Spleen (tissue), 11 donors: ENCODE results near the gene MYO1D. TPM values are rescaled to one million over a fixed set of nuclear protein-coding genes. Genes with fewer than 3 reads are reported as not detected.

Experiments used
- DNase-seq: peaks from one replicate; pipeline ENCODE4 v3.0.0-alpha.2; 2020
- H3K27ac ChIP-seq, 8 donors: fragments of 200-600 bp; sonication (generic) in 7 of 8; 1 replicate in 4 of 8; 2 replicates in 4 of 8; pipeline versions ENCODE4 v1.5.0 to v1.8.0; 2016 to 2021; ENCODE audit warnings: inconsistent platforms in 4 of 8, mild to moderate bottlenecking in 4 of 8, moderate library complexity in 1 of 8
- H3K27me3 ChIP-seq, 7 donors: fragments of 200-600 bp; sonication (generic) in 6 of 7; replicated peaks in 1 of 7; 1 replicate in 4 of 7; 2 replicates in 3 of 7; pipeline versions ENCODE4 v1.5.0 to v1.8.0; 2016 to 2021; ENCODE audit warnings: inconsistent platforms in 3 of 7, mild to moderate bottlenecking in 1 of 7
- H3K36me3 ChIP-seq, 6 donors: fragments of 200-600 bp; sonication (generic) in 5 of 6; 1 replicate in 4 of 6; 2 replicates in 2 of 6; pipeline versions ENCODE4 v1.5.0 to v1.8.0; 2016 to 2021; ENCODE audit warnings: inconsistent platforms in 2 of 6
- H3K4me1 ChIP-seq, 6 donors: fragments of 200-600 bp; sonication (generic) in 5 of 6; 1 replicate in 3 of 6; 2 replicates in 3 of 6; pipeline versions ENCODE4 v1.5.0 to v1.8.0; 2016 to 2021; ENCODE audit warnings: inconsistent platforms in 3 of 6
- H3K4me3 ChIP-seq, 8 donors: fragments of 200-600 bp; sonication (generic) in 7 of 8; 1 replicate in 4 of 8; 2 replicates in 4 of 8; pipeline versions ENCODE4 v1.5.0 to v1.8.0; 2016 to 2021; ENCODE audit warnings: inconsistent platforms in 4 of 8, mild to moderate bottlenecking in 4 of 8, moderate library complexity in 2 of 8
- H3K9me3 ChIP-seq, 8 donors: fragments of 200-600 bp; sonication (generic) in 7 of 8; 1 replicate in 4 of 8; 2 replicates in 4 of 8; pipeline versions ENCODE4 v1.5.0 to v1.8.0; 2016 to 2021; ENCODE audit warnings: inconsistent platforms in 4 of 8
- CTCF ChIP-seq, 11 experiments: fragments of 200-600 bp in 7 of 11; fragments of 450-650 bp in 4 of 11; sonication (generic) in 4 of 11; IDR thresholded peaks in 8 of 11; conservative IDR thresholded peaks in 3 of 11; 1 replicate in 7 of 11; 2 replicates in 4 of 11; pipeline versions ENCODE4 v1.4.0 to v1.8.0; 2016 to 2021; ENCODE audit warnings: antibody characterized with exemption in 11 of 11, inconsistent platforms in 4 of 11, mild to moderate bottlenecking in 1 of 11
- POLR2A ChIP-seq, 3 donors: fragments of 450-650 bp; IDR thresholded peaks; one replicate each; pipeline ENCODE4 v1.5.1; 2017; ENCODE audit warnings: antibody characterized with exemption in 3 of 3, mild to moderate bottlenecking in 1 of 3
- POLR2AphosphoS5 ChIP-seq, 3 donors: sonication (generic); formaldehyde crosslinking; IDR thresholded peaks; one replicate each; pipeline ENCODE4 v1.5.1; 2017; ENCODE audit warnings: antibody characterized with exemption in 3 of 3
- WGBS, 5 donors: extraction: QIAGEN DNeasy Blood & Tissue Kit in 3 of 5; methylation state at CpG; one replicate each; pipeline versions ENCODE4 v1.1.5 to v1.1.7; 2013 to 2018; 5-methylcytosine and 5-hydroxymethylcytosine counted together
- intact Hi-C: fragments of 100-400 bp; cut with DNase I; formaldehyde crosslinking; loops from one replicate; pipeline ENCODE4 v1.15.0; 2023; ENCODE audit warnings: low total_unique reads
- polyA plus RNA-seq, 3 donors: library from polyadenylated mRNA; stranded (reverse); fragments of 200-250 nt; gene quantifications; one replicate each; pipeline ENCODE4 v1.2.1, GENCODE V29; 2013
- total RNA-seq, 7 donors: library from RNA; depleted of rRNA in 3 of 7; stranded (reverse); fragments of >200 nt in 3 of 7; fragmentation: NEBNext Ultra II Directional in 4 of 7; extraction: Animal tissue kit (Norgen Biotek cat#: 25700) in 4 of 7; gene quantifications; one replicate each; pipeline versions ENCODE4 v1.1.0 to v1.2.1, GENCODE V29; 2016 to 2021
- donor health status: healthy with polysubstance abuse.
- donor health status: DM: no; HTN: no; CAD: no; lungs with moderate emphysema.
- donor health status: DM: no; HTN: no; CAD: no.
- donor health status: Bipolar disorder and iron deficiency.
- donor health status: healthy.
- donor health status: DM: no; HTN: no; CAD: no.
- donor health status: DM: yes; HTN: yes; CAD: no.

Gene MYO1D
- total and polyA plus RNA-seq, 10 donors: 2.3 to 36.4 (median 23.4) TPM

GRCh38 chr17:32833526-32833925 is 43.4 kb downstream of the MYO1D start:
- intact Hi-C loops: no loop called here
- H3K27ac ChIP-seq: no peak overlapping the region
- WGBS, 5 donors: 81 to 95% (median 92%) methylated on average over 4 of the region's 4 CpGs
- DNase-seq: no peak
- no peak overlapping the region for H3K4me3 ChIP-seq
- no peak for TF ChIP-seq POLR2A (IDR thresholded peaks at IDR 0.05)
- peaks cover 0 to 12% (median 4%) of the 10 kb centered on the region in 6 donors for H3K4me1 ChIP-seq
- H3K27me3 ChIP-seq: no peaks in the 10 kb centered on the region
- H3K9me3 ChIP-seq: no peaks in the 10 kb centered on the region
- no peaks in the 10 kb centered on the region for H3K36me3 ChIP-seq

DNA sequence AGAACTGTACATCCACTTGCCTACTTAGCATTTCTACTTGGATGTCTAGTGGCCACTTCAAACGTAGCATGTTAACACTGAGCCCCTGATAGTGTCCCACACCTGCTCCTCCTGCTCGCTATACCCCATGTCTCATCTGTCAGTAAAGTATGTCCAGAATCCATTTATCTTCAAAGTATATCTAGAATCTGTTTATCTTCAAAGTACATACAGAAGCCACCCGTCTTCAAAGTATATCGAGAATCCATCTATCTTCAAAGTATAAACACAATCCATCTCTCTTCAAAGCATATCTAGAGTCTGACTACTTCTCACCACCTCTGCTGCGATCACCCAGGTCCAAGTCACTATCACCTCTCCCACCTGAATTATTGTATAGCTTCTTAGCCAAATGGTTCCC is 43.8 kb downstream of the MYO1D start:
- H3K36me3 ChIP-seq: no peaks in the 10 kb centered on the region
- no peak overlapping the region for H3K4me3 ChIP-seq
- intact Hi-C loops: no loop called here
- H3K27ac ChIP-seq: no peak overlapping the region
- no peaks in the 10 kb centered on the region for H3K27me3 ChIP-seq
- no peak for DNase-seq
- H3K4me1 ChIP-seq: peaks cover 0 to 15% (median 5%) of the 10 kb centered on the region in 6 donors
- no peak for TF ChIP-seq POLR2A (IDR thresholded peaks at IDR 0.05)
- TF ChIP-seq CTCF (IDR thresholded peaks at IDR 0.05 in 8 of 11, conservative IDR thresholded peaks at IDR 0.05 in 3 of 11): no peak
- TF ChIP-seq POLR2AphosphoS5 (IDR thresholded peaks at IDR 0.05): no peak
- WGBS, 5 donors: 87 to 91% (median 89%) methylated on average over 5 of the region's 5 CpGs
- H3K9me3 ChIP-seq: no peaks in the 10 kb centered on the region

- no peaks in the 10 kb centered on the region for H3K36me3 ChIP-seq
- peaks cover 0 to 20% (median 8%) of the 10 kb centered on the region in 6 donors for H3K4me1 ChIP-seq
- H3K4me3 ChIP-seq: no peak overlapping the region
- H3K27ac ChIP-seq: no peak overlapping the region
- no peaks in the 10 kb centered on the region for H3K27me3 ChIP-seq
- DNase-seq: no peak
- intact Hi-C loops: no loop called here
- TF ChIP-seq POLR2AphosphoS5 (IDR thresholded peaks at IDR 0.05): no peak
- no peaks in the 10 kb centered on the region for H3K9me3 ChIP-seq
- WGBS, 5 donors: 78 to 94% (median 87%) methylated on average over 2 of the region's 2 CpGs
These were observed 45.2 kb downstream of the MYO1D start for GRCh38 chr17:32831627-32832243.

DNA sequence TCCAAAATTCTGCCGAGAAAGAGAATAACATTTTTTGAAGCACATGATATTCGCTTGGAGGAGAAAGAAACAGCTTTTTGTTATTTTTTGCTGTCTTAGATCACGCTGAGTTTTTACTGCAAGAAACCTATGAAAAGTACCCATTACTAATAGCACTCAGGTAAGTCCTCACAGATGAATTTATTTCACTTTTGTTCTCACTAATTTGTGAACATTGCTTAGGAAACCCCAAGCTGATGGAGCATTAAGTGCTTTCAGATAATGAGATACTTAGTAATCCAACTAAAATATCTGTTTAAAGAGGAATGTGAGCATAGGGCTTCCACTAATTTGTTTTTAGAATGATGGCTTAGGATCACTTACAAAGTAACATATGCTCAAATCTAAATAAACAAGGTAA is 45.7 kb downstream of the MYO1D start:
- Histone ChIP-seq H3K36me3 (no peaks in the 10 kb centered on the region), H3K27me3 (no peaks in the 10 kb centered on the region), H3K9me3 (no peaks in the 10 kb centered on the region), H3K4me3 (no peak overlapping the region), H3K4me1 (peaks cover 0 to 20% (median 8%) of the 10 kb centered on the region in 6 donors), H3K27ac (no peak overlapping the region)
- WGBS, 5 donors: 74 to 94% (median 89%) methylated on average over 3 of the region's 3 CpGs
- intact Hi-C loops: no loop called here
- DNase-seq: no peak
- TF ChIP-seq POLR2A (IDR thresholded peaks at IDR 0.05): no peak
- TF ChIP-seq CTCF (IDR thresholded peaks at IDR 0.05 in 8 of 11, conservative IDR thresholded peaks at IDR 0.05 in 3 of 11): no peak
- no peak for TF ChIP-seq POLR2AphosphoS5 (IDR thresholded peaks at IDR 0.05)

GRCh38 chr17:32828822-32829221 is 48.1 kb downstream of the MYO1D start:
- H3K9me3 ChIP-seq: no peaks in the 10 kb centered on the region
- H3K27ac ChIP-seq: peak overlapping the region in 3 of 8 donors; percentile 13 to 60 (median 57)
- TF ChIP-seq POLR2A (IDR thresholded peaks at IDR 0.05): no peak
- no peak for TF ChIP-seq POLR2AphosphoS5 (IDR thresholded peaks at IDR 0.05)
- TF ChIP-seq CTCF (IDR thresholded peaks at IDR 0.05 in 8 of 11, conservative IDR thresholded peaks at IDR 0.05 in 3 of 11): no peak
- intact Hi-C loops: no loop called here
- no peak overlapping the region for H3K4me3 ChIP-seq
- no peaks in the 10 kb centered on the region for H3K36me3 ChIP-seq
- 54 to 92% (median 68%) methylated on average over 2 of the region's 2 CpGs for WGBS, 5 donors
- DNase-seq: no peak
- H3K4me1 ChIP-seq: peaks cover 0 to 20% (median 8%) of the 10 kb centered on the region in 6 donors
- no peaks in the 10 kb centered on the region for H3K27me3 ChIP-seq
